ENCODE results near the gene FIGN.

GRCh38 chr2:163737563-163737962, 1.8 kb upstream of the FIGN start:
- TF ChIP-seq, protein P1, sequence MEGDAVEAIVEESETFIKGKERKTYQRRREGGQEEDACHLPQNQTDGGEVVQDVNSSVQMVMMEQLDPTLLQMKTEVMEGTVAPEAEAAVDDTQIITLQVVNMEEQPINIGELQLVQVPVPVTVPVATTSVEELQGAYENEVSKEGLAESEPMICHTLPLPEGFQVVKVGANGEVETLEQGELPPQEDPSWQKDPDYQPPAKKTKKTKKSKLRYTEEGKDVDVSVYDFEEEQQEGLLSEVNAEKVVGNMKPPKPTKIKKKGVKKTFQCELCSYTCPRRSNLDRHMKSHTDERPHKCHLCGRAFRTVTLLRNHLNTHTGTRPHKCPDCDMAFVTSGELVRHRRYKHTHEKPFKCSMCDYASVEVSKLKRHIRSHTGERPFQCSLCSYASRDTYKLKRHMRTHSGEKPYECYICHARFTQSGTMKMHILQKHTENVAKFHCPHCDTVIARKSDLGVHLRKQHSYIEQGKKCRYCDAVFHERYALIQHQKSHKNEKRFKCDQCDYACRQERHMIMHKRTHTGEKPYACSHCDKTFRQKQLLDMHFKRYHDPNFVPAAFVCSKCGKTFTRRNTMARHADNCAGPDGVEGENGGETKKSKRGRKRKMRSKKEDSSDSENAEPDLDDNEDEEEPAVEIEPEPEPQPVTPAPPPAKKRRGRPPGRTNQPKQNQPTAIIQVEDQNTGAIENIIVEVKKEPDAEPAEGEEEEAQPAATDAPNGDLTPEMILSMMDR (IDR thresholded peaks at IDR 0.05): no peak
- TF ChIP-seq EZH2 (IDR thresholded peaks at IDR 0.05; ENCODE audit: borderline replicate concordance, insufficient read depth, low read depth, low read length, poor library complexity, severe bottlenecking): no peak
